WERI-Rb-1 (cell line): ENCODE data around the gene FRK.

ENCODE experiments used
- DNase-seq: peaks from one replicate; pipeline ENCODE4 v3.0.0-alpha.2; 2020
- H3K27ac ChIP-seq: fragments of 250-450 bp; sonication (Bioruptor Pico); 2 replicates; pipeline ENCODE4 v1.5.1; 2020; ENCODE audit warnings: mild to moderate bottlenecking, moderate library complexity
- H3K27me3 ChIP-seq: fragments of 250-450 bp; sonication (Bioruptor Pico); 2 replicates; pipeline ENCODE4 v1.5.1; 2021; ENCODE audit warnings: mild to moderate bottlenecking, low read depth, moderate library complexity; ENCODE audit not compliant: insufficient read depth, severe bottlenecking
- H3K36me3 ChIP-seq: fragments of 250-450 bp; sonication (Bioruptor Pico); 2 replicates; pipeline ENCODE4 v1.5.1; 2020; ENCODE audit warnings: mild to moderate bottlenecking, moderate library complexity
- H3K4me3 ChIP-seq: 2 replicates; pipeline ENCODE4 v1.5.1; 2011; ENCODE audit warnings: low read depth, mild to moderate bottlenecking, control low read depth, low read length
- H3K9me3 ChIP-seq: fragments of 250-450 bp; sonication (Bioruptor Pico); 2 replicates; pipeline ENCODE4 v1.5.1; 2021; ENCODE audit warnings: mild to moderate bottlenecking, moderate library complexity; ENCODE audit not compliant: severe bottlenecking
- CTCF ChIP-seq: IDR thresholded peaks from 2 replicates; pipeline ENCODE4 v1.5.1; 2011; ENCODE audit warnings: low read depth, mild to moderate bottlenecking, control low read depth, inconsistent platforms, low read length

The FRK gene

DNA sequence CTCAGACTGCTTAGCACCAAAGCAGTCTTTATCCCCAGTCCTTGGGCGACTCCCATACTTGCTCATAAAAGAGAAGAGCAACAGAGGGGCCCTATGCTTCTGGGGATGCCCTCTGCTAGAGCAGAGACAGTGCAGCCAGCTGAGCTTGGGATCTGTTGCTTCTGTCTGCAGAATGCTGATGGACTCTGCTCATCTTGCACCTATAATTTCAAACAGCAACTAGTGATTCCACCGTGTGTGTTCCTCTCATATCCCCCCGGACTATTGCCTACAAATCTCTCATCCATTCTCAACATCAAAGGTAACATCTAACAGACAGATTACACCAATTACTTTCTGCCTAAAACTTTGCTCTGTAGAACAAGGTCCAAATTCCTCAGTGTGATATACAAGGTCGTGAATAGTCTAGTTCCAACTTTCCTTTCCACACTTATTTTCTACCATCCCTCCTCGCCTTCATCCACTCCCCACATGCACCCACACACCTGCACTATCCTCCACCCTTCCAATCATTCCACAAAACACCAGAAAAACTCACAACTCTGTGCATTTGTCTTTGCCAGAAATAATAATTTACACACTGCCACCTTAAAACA lies 62.6 kb downstream of the FRK start:
- no peak for DNase-seq
- Histone ChIP-seq H3K4me3 (no peak overlapping the region), H3K27ac (no peak overlapping the region), H3K9me3 (no peaks in the 10 kb centered on the region), H3K27me3 (no peaks in the 10 kb centered on the region), H3K36me3 (no peaks in the 10 kb centered on the region)
- no peak for TF ChIP-seq CTCF

GRCh38 chr6:115986026-115986425 lies 74.7 kb downstream of the FRK start:
- Histone ChIP-seq H3K9me3 (no peaks in the 10 kb centered on the region), H3K36me3 (no peaks in the 10 kb centered on the region), H3K27me3 (no peaks in the 10 kb centered on the region), H3K27ac (no peak overlapping the region), H3K4me3 (no peak overlapping the region)
- no peak for TF ChIP-seq CTCF
- DNase-seq, result no peak

GRCh38 chr6:115984809-115985208 lies 75.9 kb downstream of the FRK start:
- no peak for DNase-seq
- Histone ChIP-seq H3K36me3 (no peaks in the 10 kb centered on the region), H3K27me3 (no peaks in the 10 kb centered on the region), H3K27ac (no peak overlapping the region), H3K9me3 (no peaks in the 10 kb centered on the region), H3K4me3 (no peak overlapping the region)
- no peak for TF ChIP-seq CTCF

GRCh38 chr6:115983998-115984397 lies 76.7 kb downstream of the FRK start:
- H3K4me3 ChIP-seq, result no peak overlapping the region
- H3K27ac ChIP-seq, result no peak overlapping the region
- no peak for DNase-seq
- H3K27me3 ChIP-seq, result no peaks in the 10 kb centered on the region
- no peak for TF ChIP-seq CTCF
- no peaks in the 10 kb centered on the region for H3K36me3 ChIP-seq
- H3K9me3 ChIP-seq, result no peaks in the 10 kb centered on the region

DNA sequence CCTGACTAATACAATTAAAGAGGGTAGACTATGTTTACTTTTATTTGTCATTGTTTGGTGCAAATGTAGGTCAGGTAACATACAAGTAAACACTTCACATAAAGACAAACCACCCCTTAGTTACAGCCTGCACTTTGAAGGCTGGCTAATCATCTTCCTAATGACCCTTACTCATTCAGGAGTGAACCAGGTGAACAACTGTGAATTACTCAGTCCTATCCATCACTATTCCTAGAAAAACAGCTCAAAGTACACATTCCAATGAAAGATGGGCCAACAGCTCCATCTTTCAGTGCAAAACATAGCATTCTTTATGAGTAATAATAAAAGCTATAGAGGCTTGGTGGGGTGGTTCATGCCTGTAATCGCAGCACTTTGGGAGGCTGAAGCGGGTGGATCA lies 78.2 kb downstream of the FRK start:
- no peak for DNase-seq
- Histone ChIP-seq H3K27me3 (no peaks in the 10 kb centered on the region), H3K36me3 (no peaks in the 10 kb centered on the region), H3K4me3 (no peak overlapping the region), H3K27ac (no peak overlapping the region), H3K9me3 (no peaks in the 10 kb centered on the region)
- TF ChIP-seq CTCF, result no peak

GRCh38 chr6:115977220-115977619 lies 83.5 kb downstream of the FRK start:
- TF ChIP-seq CTCF, result no peak
- no peak for DNase-seq
- no peaks in the 10 kb centered on the region for H3K36me3 ChIP-seq
- no peaks in the 10 kb centered on the region for H3K9me3 ChIP-seq
- no peaks in the 10 kb centered on the region for H3K27me3 ChIP-seq
- no peak overlapping the region for H3K27ac ChIP-seq
- no peak overlapping the region for H3K4me3 ChIP-seq
